GM19025 (cell line): ENCODE results near the gene LEFTY1.

Source experiments
- ATAC-seq: cut with Tn5 transposase; IDR thresholded peaks from one replicate; pipeline ENCODE4 v1.9.1; 2021; ENCODE audit warnings: mild to moderate bottlenecking, low read depth, moderate library complexity; ENCODE audit not compliant: unreplicated experiment

LEFTY1 gene

DNA sequence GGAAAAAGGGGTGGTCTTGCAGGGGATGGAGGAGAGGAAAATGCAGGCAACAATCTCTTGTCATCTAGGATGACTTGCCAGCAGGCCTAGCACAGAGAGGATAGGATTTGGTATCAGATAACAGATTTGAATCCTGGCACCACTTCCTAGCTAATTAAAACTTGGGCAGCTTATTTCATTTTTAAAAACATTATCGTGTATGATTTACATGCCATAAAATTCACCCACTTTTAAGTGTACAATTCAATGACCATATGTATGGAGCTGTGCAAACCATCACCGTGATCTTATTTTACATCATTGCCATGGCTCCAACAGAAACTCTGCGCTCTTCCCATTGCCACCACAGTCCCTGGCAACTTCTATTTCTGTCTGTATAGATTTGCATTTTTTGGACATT, 28.2 kb upstream of the LEFTY1 start:
- no peak for ATAC-seq

DNA sequence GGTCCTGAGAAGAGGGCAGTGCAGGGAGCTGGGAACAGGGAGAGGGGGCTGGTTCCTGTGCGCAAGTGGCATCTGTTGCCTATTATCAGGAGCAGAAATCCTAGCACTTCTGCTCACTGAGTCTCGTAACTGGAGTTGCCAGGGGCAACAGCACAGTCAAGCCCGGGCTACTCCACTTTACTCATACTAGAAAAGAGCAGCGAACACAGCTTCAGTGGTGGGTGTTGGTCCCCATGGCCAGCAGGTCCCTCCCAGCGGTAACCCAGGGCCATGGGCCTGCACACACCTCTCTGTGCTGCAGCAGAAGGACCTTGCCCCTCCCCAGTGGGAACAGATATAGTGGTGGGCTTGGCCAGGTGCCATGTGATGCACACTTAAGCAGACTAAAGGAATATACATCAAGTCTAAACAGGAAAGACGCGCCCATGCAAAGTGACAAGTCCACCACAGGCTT, 26.6 kb upstream of the LEFTY1 start:
- no peak for ATAC-seq

DNA sequence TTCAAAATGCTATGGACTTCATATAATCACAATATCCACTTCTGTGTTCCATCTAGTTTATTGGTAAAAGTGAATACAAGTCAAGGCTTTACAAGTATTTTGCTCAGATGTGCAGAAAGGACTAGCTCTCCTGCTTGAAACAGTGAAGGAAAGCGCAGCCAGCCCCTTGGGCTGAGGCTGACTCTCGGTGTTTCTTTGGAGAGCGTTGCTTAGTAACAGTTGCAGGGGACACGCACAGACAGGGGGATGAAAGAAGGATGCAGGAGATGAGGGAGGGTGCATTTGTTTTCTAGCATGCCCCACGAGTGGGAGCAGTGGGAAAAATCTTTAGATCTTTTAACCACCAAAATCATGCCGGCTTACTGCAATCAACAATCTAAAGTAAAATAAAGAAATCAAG, 26.0 kb upstream of the LEFTY1 start:
- no peak for ATAC-seq

DNA sequence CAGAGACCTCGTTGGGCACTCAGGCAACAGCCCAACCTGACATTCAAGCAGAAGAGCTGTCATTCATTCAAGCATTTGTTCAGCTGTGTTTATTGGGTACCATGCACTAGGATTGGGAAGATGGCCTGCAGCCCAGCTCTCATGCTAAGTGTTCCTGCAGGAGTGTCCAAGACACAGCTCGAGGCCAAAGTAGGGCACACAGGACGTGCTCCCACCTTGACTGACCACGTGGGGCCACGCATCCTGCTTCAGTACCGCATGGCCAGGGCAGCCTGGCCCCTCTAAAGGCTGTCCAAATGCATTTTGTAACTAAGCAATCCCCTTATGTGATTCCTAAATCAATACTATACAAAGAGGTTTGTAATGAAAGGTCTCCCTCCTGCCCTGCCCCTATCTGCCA, 25.4 kb upstream of the LEFTY1 start:
- ATAC-seq: no peak

DNA sequence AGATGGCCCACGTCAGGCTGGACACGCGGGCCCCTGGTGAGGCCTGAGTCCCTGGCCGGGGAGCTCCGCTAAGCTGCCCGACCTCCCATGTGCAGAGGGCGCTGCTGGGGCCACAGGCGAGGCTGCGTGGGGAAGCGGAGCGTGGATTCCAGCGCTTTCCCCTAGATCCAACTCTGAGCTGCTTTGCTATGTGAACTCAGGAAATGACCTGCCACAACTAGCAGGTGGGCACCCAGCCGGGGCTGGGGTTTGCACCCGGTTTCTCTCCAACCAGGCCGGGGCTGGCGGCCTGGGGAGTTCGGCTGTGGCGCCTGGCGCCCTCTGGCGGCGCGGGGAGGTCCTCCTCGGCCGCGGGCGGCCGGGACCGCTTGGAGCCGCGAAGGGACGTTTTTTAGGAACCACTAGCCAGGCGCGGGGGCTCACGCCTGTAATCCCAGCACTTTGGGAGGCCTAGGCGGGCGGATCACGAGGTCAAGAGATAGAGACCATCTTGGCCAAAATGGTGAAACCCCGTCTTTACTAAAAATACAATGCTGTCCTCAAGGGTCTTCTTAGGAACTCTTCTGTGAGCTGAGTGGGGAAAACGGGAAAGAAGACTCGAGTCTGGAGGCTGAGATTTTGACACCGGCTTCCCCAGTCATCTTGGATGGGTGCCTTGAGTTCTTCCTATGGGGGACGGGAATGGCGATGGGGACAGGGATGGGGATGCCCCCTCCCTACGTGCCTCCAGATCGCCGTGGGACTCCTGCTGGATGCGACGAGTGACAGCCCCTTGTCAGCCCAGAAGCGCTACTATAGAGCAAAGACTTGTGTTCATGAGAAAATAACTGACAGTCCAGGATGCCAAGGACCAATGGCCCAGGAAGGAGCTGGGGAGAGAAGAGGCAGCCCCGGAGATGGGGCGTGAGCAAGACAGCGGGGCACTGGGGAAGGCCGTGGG, 22.5 kb upstream of the LEFTY1 start:
- ATAC-seq: peak; percentile 84

DNA sequence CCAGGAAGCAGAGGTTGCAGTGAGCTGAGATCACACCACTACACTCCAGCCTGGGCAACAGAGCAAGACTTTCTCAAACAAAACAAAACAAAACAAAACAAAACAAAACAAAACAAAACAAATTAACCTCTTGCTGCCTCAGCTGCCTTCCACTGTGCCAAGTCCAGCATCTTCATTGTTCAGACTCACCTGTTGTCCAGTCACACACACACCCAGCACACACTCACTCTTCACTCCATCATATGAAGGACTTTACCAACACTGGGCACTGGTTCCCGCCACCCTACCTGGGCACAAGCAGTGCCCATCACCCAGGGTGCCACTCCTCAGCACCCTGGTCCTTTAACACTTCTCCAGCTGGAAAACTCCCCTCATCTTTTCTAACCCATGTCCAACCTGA, 20.5 kb upstream of the LEFTY1 start:
- ATAC-seq: no peak

DNA sequence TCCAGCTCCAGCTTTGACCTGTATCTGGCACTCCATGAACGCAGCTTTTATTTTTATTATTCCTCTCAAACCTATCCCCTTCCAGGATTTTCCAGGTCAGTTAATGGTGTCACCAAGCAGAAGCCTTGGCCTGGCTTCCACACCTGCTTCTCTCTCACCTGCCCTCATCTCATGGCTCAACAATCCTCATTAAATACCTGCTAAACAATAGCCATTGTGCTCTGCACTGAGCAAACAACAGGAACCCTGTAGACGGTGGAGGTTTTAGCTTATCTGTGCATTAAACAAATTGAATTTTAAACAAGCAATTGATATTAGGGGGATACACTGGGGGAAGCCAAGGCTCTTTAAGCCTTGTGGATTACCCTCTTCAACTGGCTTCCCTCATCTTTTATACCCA, 19.8 kb upstream of the LEFTY1 start:
- ATAC-seq: no peak

DNA sequence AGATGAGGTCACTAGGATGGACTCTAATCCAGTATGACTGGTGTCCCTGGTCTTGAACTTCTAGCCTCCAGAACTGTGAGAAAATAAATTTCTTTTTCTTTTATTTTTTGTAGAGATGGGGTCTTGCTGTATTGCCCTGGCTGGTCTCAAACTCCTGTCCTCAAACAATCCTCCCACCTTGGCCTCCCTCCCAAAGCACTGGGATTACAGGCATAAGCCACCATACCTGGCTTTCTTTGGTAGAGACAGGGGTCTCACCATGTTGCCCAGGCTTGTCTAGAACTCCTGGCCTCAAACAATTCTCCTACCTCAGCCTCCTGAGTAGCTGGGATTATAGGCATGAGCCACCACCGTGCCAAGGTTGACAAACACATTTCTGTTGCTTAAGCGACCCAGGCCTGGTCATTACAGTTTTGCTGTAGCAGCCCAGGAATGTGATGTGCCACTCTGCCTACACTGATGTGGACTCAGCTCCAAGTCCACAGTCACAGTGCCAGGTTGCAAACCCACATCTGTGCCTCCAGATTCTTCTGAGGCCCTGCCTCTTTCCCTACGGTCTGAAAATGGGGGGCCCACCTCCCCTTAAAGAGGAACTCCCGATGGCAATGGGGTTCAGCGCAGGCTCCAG, 19.2 kb upstream of the LEFTY1 start:
- no peak for ATAC-seq

DNA sequence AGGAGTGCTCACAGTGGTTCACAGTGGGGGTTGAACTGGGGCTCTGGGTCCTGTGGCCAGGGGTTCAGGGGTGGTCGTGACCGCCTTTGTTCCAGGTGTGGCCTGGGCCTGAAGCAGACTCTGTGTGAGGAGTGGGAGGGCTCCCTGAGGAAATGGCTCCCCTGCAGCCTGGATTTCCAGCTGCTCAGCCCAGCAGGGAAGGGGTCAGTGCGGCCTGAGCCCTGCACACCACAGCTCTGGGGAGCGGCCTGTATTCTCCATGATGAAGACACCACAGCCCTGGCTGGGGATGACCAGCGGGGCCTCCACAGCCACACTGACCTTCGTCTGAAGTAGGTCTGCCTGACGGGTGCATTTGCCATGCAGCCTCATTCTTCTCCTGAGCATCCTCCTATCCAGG, 18.4 kb upstream of the LEFTY1 start:
- ATAC-seq: no peak

DNA sequence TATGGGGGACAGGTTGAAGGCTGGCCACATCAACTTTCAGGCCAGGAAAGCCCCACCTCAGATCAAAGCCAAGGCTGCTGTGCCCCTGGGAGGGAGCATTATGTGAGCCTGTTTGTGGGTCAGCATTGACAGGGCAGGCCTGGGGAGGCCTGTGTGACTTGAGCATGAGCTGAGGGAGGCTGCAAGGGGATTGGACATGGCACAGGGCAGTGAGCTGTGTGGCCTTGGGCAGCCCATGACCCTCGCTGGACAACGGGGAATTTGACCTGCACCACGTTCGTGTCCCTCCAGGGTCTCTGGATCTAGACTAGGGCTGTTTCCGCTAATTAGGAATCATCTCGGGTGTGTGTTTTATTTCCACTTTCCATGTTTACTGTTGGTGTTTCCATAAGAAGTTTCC, 17.5 kb upstream of the LEFTY1 start:
- ATAC-seq: no peak

DNA sequence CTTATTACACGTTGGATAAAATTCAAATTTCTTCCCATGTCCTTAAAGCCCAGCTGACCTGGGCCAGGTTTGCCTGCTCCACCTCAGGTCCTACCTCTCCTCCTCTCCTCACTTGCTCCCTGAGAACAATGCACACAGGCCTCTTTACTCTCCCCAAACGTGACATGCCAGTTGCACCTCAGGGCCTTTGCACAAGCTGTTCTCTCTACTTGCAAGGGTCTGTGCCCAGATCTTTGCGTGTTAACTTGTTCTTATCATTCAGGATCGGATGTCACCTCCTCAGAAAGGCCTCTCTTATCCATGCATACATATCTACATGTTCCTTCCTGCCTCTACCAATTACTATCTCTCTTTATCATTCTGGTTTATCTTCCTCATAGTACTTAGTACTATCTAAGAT, 14.7 kb upstream of the LEFTY1 start:
- ATAC-seq: no peak

DNA sequence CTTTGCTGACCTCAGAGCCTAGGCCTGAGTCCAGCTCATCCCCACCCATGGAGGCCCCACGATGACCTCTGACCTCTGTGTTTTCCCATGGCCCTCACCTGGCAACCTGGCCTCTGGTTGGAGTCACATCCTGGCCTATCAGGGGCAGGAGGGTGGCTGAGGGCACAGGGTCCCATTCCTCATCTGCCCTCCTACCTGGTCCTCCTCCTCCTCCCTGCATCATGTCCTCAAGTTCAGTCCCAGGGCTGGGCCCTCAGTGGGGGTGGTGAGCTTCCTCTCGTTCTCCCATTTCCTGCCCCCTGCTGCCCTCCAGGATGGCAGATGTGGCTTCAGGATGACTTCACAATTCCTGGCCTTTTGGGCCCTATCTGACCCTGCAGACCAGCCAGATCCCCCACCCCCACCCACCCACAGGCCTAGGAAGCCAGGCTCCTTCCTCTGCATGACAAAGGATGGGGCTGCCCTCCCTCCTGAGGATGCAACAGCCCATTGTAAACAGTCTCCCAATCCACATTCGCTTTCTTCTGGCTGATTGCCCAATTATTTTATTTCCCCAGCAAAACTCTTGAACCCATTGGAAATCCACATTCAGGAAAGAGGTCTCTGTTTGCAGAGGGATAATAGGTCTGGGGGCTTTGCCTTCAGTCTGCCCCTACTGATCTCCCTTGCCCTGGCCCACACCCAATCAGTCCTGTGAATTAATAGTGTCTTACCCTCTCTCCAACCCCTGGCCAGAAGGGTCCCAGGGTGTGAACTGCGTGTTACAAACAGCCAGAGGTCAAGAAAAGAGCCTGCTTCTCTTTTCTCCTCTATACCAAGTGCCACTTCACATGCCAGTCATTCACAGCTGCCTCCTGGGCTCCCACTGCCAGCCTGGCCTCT, 10.3 kb upstream of the LEFTY1 start:
- ATAC-seq: no peak

DNA sequence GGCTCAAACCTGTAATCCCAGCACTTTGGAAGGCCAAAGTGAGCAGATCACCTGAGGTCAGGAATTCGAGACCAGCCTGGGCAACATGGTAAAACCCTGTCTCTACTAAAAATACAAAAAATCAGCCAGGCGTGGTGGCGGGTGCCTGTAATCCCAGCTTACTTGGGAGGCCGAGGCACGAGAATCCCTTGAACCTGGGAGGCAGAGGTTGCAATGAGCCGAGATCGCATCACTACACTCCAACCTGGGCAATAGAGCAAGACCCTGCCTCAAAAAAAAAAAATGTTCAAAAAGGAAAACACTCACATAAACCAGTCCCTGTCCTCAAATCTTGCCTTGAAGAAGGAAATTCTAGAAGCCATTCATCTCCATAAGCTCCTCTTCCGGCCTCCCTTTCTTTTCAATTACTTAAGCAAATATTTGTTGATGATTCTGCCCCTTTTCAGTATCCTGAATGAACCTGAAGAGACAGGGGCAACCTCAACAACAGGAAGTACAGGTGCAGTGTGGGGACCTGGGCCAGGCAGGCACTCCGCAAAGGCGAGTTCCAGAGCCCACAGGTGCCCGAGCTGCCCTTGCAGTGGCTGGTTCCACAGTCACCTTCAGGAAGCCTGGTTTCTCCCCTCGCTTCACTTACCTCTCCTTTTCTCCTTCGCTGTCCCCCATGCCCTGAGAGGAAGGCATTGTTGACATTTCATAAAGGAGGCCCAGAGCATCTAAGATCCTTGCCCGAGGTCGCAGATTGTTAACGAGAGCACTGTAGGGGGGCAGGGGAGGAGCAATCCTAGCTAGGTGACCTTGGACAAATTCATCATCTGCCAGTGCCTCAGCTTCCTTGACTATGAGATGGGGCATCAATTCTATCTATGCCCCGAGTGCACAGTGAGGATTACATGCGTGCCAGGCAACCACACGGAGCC, 8.9 kb upstream of the LEFTY1 start:
- no peak for ATAC-seq

DNA sequence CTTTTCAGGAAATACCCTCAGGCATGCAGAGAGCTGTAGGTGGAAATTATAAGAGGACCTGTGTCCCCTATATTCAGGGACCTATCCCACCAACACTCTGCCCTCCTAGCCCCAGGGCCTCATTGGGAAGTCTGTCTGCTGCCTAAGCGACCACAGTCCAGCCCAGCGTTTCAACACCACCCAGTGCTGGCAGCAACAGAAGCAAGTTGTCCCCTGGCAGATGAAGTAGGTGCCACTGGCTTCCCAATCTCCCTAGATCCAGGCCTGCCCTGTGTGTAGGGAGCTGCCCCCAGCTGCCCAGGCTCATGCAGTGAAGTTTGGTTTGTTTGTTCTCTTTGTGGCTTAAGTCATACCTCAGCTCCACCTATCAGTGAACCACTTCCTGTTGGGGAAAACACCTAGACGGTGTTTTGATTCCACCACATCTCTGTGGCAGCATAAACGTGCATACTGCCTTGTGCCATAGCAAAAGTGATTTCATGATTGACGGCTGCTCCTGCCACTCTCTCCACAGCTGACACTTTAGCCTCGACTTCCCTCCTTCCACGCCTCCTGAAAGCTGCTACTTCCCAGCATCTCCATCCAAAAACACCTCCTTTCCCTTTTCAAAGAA, 8.1 kb upstream of the LEFTY1 start:
- peak; percentile 100 for ATAC-seq

DNA sequence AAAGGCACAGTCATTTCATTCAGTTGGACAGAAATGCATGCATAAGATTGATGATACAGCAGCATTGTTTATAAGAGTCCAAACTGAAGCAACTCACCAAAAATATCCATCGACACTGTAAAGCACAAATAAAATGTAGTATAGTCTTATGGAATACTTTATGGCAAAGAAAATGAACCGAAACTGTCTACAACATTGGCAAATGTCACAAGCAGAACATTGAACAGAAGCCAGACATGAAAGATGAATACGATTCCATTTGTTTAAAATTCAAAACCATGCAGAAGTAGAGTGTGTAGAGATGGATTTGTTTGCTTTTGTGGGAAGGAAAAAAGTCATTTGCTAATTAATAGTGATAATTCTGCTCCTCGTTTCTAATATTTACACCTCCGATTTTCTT, 7.5 kb upstream of the LEFTY1 start:
- no peak for ATAC-seq

DNA sequence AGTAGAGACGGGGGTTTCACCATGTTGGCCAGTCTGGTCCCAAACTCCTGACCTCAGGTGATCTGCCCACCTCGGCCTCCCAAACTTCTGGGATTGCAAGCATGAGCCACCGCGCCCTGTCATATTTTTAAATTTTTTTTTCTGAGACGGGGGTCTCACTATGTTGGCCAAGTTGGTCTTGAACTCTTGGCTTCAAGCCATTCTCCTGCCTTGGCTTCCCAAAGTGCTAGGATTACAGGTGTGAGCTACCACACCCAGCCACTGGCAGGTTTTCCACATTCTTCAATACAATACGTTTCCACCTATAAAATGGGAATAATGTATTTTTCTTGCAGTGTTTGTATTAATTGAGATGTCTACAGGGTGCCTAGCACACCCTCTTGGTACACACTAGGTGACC, 3.4 kb upstream of the LEFTY1 start:
- ATAC-seq: no peak

DNA sequence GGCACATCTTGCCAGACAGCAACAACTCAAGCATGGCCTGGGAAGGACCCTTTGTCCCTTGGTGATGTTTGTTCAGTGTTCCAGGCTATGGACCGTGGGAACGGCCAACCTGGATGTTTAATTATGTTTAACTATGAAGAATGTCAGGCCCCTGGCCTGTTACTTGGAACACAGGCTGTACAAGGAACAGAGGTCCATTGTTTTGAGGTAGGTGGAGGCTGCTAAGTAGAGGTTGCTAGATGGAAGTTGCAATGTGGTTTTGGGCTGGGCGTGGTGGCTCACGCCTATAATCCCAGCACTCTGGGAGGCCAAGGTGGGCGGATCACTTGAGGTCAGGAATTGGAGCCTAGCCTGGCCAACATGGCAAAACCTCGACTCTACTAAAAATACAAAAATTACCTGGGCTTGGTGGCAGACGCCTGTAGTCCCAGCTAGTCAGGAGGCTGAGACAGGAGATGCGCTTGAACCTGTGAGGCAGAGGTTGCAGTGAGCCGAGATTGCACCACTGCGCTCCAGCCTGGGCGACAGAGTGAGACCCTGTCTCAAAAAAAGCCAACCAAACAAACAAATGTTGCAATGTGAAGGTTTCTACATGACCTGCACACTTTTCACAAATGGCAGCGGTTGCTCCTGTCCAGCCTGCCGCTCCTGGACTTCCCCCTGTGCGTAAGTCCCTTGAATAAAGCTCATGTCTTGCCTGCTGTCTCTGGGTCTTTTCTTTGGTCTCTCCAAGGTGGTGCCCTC, 2.5 kb upstream of the LEFTY1 start:
- ATAC-seq: no peak

DNA sequence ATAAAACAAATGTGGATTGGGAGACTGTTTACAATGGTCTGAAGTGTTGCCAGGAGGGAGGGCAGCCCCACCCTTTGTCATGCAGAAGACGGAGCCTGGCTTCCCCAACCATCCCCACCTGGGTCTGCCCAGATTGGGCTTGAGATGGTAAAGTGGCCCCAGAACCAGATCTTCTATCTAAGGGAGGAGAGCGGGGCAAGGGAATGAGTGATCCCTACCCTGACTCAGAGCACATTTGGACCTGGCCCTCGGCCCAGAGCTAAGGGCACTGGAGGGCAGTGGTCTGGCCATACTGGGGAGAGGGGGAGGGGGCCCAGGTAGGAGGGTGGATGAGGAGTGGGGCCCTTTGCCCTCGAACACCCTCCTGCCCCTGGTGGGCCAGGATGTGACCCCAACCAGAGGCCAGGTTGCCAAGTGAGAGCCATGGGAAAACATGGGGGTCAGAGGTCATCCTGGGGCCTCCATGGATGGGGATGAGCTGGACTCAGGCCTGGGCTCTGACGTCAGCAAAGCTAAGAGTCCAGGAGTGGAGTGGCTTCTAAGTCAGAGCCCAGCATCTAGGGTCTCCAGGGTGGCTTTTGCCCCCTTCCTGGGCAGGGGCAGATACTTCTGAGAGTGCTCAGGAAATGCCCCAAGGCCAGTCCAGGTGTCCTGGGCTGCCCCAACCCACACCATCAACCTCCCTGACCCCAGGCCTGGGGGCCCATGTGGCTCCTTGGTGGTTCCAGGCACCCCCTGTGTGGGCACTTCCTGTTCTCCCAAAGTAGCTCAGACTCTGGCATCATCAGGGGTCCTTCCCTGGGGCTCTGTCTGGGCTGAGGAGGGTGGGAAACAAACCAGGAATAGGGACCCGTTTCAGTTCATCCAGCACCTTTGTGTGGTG, 1.6 kb upstream of the LEFTY1 start:
- no peak for ATAC-seq
